Effector CD8-positive, alpha-beta T cell (primary cell): Measurements from ENCODE around the gene VAMP4.
A peak's percentile ranks its signal among the peaks of the same experiment; 100 is the strongest.
"Not testable (repeated sequence)": the region's sequence is repeated elsewhere in the genome, so short reads cannot be mapped to it uniquely, and the experiment has no call there.

Experiments used
- DNase-seq: peaks from one replicate; lab custom pipeline; 2025; lab: John Stamatoyannopoulos, UW

Gene VAMP4

GRCh38 chr1:171695772-171696171, 46.1 kb downstream of the VAMP4 start:
- DNase-seq = not testable (repeated sequence)

- not testable (repeated sequence) for DNase-seq
Measured at GRCh38 chr1:171693541-171693940, 48.3 kb downstream of the VAMP4 start.

- no peak for DNase-seq
Measured at GRCh38 chr1:171683870-171684269, 58.0 kb downstream of the VAMP4 start.

DNA sequence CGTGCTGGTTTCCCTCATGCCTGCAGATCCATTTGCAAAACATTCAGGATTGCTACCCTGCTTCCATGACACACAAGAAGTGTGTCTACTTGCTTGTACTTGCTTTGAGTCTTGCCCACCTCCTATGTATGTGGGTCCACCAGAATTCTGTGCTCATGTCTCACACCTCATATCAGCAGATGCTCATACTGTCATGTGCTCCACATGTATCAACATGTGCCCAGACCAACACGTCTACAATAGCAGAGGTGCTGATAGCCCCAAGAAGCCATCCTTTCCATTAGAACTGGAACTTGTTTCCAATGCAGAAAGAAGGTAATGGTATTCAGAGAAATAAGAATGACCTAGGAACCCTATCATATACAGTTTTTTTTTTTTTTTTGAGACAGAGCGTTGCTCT, 61.5 kb downstream of the VAMP4 start:
- no peak for DNase-seq

- no peak for DNase-seq
Measured at GRCh38 chr1:171676823-171677222, 65.0 kb downstream of the VAMP4 start.

DNA sequence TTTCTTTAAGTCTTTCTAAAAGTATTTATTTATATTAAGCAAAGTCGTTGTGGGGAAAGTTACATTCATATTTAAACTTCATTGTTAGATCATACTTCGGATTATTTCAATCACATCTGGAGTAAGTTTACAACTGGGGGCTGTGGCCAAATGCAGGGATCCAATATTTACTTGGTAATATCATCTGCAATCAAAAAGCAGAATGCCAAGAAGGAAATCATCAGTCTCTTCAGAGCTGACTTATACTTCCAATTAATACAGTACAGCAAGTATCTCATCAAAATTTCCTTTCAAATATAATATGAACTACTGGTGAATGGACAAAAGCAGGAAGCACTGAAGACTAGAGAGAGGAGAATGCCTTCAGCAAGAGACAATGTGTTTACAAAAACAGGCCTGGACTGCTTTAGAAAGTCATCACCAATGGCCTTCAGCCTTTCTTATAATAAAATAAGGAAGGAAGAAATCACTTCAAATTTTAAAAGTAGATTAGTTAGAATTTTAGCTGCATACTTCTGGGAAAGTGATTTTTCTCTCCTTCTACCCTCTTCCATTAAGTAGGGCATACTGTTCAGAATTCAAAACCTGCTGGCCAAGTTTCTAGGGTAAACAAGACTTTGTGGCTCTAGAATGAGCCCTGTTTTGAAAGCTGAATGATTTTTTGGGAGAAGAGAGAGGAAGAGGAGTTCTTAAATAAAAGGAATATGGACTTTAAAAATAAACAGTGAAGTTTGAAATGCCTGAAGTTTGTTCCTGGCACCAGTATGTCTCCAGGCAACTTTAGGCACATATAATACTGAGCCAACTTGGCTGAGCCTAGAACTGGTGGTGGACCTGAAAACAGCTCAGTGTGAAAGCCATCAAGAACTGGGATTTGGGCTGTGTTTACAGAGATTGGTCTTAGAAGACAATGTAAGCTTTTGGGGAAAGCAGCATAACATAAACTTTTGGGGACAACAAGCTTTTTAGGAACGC, 67.1 kb downstream of the VAMP4 start:
- DNase-seq = no peak

DNA sequence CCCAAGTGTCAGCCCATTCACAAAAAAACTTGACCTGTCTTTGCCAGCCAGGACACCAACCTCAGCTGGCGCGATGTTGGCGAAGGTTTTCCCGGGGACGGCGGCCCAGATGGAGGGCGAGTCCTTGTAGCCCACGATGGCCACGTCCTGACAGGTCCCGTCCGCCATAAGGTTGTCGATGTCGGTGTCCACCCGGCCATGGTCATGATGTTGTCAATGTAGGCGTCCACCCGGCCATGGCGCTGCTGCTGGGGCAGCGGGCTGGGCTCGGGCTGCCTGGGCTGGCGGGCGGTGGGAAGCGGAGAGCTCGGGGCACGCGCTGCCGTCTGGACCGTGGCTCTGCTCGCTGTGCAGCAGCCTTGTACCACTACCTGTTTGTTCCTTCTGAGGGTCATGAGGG, 71.1 kb downstream of the VAMP4 start:
- DNase-seq = no peak

DNA sequence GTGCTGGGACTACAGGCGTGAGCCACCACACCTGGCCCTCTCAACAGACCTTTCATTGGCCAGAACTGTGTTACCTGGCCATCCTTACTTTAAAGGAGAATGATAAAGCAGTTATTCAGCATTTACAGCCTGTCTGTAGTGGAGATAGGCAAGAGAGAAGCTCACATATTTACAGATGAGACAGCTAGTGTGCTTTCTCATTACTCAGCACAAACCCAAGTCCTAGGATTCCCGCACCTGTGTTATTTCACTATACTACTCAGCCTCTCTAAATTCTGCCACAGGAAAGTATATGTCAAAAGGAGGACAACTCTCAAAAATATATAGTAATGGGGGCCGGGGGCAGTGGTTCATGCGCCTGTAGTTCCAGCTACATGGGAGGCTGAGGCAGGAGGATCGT, 73.5 kb downstream of the VAMP4 start:
- DNase-seq = no peak

DNA sequence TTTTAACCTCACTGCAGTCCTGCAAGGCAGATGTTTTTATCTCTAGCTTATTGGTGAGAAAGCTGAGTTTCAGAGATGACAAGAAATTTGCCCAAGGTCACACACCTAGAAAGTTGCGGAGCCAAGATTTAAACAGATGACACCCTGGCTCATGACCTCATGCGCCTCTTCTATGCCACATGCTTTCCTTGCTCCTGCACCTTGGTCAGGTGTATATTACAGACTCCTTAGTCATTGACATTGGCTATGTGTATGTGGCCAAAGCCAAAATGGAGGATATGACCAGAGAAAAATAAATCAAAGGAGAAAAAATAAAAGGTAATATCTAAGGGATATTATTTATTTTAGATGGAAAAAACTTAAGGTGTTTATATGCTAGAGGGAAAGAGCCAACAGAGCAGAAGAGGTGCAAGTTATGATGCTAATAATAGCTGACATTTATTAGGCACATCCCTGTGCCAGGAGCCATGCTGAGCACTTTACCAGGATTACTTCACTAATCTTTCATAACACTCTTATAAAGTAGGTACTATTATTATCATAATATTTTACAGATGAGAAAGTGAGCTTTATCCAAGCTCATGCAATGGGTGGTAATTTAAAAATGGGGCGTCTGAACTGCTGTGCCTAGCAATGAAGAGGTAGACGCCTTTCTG, 75.6 kb downstream of the VAMP4 start:
- no peak for DNase-seq

- no peak for DNase-seq
Measured at GRCh38 chr1:171664976-171665375, 76.9 kb downstream of the VAMP4 start.

DNA sequence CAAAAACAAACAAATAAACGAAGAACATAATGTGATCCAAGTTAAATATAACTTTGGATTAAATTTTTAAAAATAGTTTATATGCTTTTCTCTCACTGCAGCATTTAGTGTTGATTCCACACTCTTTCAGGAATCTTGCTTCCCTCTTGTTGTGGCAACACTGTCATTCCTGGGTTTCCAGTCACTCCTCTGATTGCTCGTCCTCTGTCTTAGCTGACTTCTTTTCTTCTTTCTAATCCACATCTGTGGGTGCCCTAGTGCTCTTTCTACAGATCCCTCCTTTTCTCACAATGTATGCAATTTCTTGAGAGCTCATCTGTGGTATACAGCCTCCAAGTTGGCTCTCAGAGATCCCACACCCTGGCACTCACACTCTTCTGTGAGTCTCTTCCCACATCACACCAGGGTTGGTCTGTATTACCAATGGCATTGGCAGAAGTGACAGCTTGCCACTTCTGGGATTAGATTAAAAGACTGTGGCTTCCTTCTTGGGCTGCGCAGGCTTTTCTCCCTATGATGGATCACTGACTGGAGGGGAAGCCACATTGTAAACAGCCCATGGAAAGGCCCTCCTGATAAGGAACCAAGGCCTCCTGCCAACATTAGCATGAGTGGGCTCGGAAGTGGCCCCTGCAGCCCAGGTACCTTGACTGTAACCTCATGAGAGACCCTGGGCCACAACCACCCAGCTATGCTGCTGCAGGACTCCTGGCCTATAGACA, 77.8 kb downstream of the VAMP4 start:
- no peak for DNase-seq

DNA sequence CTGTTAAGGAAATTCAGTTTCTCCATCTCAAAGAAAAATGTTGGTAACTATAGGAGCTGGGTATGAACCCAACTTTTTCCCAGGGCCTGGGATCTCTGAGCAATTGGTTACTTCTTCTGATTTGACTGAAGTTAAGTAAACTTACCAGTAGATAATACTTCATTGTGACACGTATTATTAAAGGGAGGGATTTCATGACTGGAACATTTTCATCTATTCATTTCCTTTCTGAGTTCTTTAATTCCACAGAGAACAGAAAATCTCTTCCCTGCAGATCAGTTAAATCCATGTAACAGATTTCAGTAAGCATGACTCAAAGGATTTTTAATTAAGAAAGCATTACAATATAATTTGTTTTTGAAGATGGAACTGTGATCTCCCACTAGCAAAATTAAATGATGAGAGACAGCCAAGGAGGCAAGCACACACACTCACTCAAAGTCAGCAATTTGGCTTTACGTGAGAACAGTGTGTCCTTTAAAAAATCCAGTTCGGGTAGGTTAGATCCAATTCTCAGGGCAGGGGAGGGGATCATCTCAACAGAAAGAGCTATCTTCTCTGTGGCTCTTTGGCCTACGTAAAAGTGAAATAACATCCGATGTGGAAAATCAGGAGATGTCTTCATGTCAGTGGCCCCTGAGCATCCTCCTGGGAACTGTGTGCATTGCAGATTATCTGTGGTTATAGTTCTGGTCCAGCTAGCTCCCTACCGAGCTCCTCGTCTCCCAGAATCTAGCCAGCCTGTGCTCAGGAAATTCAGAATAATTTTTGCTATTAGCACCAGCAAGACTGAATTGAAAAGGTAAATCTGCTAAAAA, 78.6 kb downstream of the VAMP4 start:
- no peak for DNase-seq

DNA sequence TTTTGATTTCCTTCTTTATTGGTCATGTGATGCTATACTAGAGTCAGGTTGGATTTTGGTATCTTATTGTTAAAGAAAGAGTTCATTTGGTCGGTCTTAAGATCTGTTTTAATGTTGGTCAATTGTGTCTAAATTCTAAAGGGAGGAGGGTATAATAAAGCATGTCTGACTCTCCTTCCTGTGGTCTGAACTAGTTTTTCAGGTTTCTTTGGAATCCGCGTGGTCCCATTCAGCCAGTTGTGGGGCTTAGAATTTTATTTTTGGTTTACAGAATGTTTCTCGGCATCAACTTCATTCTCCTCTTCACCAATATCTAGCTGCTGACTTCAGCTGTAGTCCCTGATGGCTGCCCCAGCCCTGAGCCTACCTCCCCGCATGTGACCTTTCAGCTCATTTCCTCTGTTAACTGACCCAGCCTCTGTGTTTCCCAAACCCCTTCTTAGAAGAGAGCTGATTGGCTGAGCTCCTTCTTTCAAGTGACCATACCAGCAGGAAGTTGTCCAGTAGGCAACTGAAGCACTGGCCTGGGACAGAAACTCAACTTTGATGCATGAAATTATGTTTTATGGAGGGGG, 80.7 kb downstream of the VAMP4 start:
- no peak for DNase-seq

GRCh38 chr1:171656206-171656605, 85.7 kb downstream of the VAMP4 start:
- not testable (repeated sequence) for DNase-seq

DNA sequence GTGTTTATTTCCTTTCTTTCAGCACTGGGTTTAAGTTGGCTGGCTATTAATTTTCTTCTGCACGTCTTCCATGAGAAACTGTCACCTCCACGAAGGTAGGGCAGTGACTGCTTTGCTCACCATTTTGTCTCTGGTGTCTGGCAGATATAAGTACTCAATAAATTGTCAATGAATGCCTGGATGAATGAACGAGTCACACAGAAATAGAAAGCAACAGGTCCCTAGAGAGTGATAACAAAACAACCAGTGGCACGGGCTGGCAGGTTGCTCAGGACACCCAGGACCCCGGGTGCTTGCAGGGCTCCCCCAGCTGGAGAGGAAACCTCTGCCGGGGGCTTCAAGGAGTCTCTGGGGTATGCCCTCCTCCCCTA, 86.1 kb downstream of the VAMP4 start:
- DNase-seq = no peak

GRCh38 chr1:171654942-171655745, 86.7 kb downstream of the VAMP4 start:
- peak; percentile 33 for DNase-seq

DNA sequence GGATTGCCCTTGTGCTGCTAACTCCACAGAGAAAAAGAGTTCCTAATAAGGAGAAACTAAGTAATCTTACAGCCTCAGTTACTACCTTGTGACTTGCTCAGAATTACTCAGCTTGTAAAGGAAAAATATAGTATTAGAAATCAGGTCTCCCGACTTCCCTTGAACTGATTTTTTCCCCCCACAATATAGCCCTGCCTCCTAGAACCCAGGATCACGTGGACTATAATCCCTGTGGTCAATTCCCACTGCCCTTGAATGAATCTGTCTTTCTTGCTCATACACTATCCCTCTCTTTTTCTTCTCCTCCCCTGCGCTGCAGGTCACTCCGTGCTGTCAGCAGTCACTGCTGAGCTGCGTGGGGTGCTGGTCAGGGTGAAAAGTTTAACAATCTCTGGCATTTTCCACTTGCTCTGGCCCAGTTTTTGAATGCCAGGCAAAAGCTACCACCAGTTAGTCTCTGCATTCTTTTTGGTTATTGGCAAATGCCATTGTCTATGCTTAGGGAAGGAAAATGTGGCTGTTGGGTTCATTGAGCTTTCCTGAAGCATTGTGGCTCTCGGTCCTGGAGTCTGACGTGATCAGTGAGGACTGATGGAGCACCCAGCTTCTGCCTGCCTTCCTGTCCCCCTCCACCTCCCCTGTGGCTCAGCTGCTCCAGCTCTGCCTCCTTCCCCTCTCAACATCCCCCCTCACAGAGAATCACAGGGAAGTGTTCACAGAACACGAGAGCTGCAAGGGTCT, 87.5 kb downstream of the VAMP4 start:
- DNase-seq = no peak

- no peak for DNase-seq
Measured at GRCh38 chr1:171653796-171654195, 88.1 kb downstream of the VAMP4 start.

DNA sequence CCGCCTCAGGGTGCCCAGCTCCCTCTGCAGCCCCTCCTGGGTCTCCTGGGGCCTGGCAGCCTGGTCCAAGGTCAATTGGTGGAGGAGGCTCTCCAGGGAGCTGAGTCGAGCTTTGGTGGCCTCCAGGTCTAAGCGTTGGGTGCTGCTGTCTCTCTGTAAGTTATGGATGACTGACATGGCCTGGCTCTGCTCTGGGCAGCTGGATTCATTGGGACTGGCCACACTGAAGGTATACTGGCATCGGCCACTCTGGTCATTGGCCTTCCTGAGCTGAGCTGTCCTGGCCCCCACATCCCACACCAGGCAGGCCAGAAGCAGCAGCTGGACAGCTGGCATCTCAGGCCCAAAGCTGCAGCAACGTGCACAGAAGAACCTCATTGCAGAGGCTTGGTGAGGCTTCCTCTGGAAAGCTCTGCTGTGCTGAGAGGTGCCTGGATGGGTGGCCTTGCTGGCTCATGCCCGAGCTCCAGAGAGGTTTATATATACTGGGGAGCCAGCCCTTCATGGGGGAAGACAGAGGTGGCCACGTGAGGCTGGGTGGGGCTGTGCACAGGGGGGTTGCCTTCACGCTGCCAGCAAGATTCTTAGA, 89.5 kb downstream of the VAMP4 start, which contains the start of gene MYOC:
Gene MYOC, minus strand, starts transcription at position 455 of the 589 bp plus-strand sequence. Its CDS starts 77 bp downstream, at position 378.
- DNase-seq = no peak
